Endodermal cell (in vitro differentiated cells): Measurements from ENCODE around the gene TBCD. TPM values are rescaled to one million over a fixed set of nuclear protein-coding genes. Genes with fewer than 3 reads are reported as not detected.
"Not testable (repeated sequence)": the region's sequence is repeated elsewhere in the genome, so short reads cannot be mapped to it uniquely, and the experiment has no call there.

Experiments used
- DNase-seq: peaks from one replicate; pipeline ENCODE4 v3.0.0-alpha.2; 2017
- H3K27ac ChIP-seq: 2 replicates; pipeline ENCODE4 v1.5.1; 2013; ENCODE audit warnings: mild to moderate bottlenecking, low read depth, low read length, moderate library complexity
- H3K27me3 ChIP-seq: 2 replicates; pipeline ENCODE4 v1.6.1; 2013; ENCODE audit warnings: mild to moderate bottlenecking, low read length, moderate library complexity; ENCODE audit not compliant: insufficient read depth, control insufficient read depth, poor library complexity, severe bottlenecking
- H3K36me3 ChIP-seq: 2 replicates; pipeline ENCODE4 v1.7.0; 2013; ENCODE audit warnings: mild to moderate bottlenecking, low read length, moderate library complexity; ENCODE audit not compliant: control insufficient read depth, insufficient read depth
- H3K4me1 ChIP-seq: one replicate; pipeline ENCODE4 v1.7.0; 2013; ENCODE audit warnings: low read length; ENCODE audit not compliant: control insufficient read depth, insufficient read depth
- H3K4me3 ChIP-seq: 2 replicates; pipeline ENCODE4 v1.5.1; 2013; ENCODE audit warnings: mild to moderate bottlenecking, low read length, moderate library complexity
- H3K9ac ChIP-seq: 2 replicates; pipeline ENCODE4 v1.6.1; 2013; ENCODE audit warnings: mild to moderate bottlenecking, low read length, moderate library complexity; ENCODE audit not compliant: poor library complexity, severe bottlenecking; ENCODE audit errors: extremely low read depth
- H3K9me3 ChIP-seq: 2 replicates; pipeline ENCODE4 v1.6.1; 2013; ENCODE audit warnings: mild to moderate bottlenecking, low read length, moderate library complexity; ENCODE audit not compliant: control insufficient read depth
- H3K27ac Mint-ChIP-seq: 2 replicates; pipeline ENCODE4 v1.8.0; 2020; ENCODE audit warnings: mixed read lengths
- H3K27me3 Mint-ChIP-seq: 2 replicates; pipeline ENCODE4 v1.8.0; 2021; ENCODE audit warnings: mild to moderate bottlenecking, mixed read lengths; ENCODE audit not compliant: insufficient read depth
- H3K36me3 Mint-ChIP-seq: 2 replicates; pipeline ENCODE4 v1.8.0; 2020; ENCODE audit warnings: low read depth, mixed read lengths
- H3K4me1 Mint-ChIP-seq: 2 replicates; pipeline ENCODE4 v1.8.0; 2020; ENCODE audit warnings: mixed read lengths
- H3K4me3 Mint-ChIP-seq: 2 replicates; pipeline ENCODE4 v1.8.0; 2020; ENCODE audit warnings: mild to moderate bottlenecking, moderate library complexity, mixed read lengths
- H3K9me3 Mint-ChIP-seq: 2 replicates; pipeline ENCODE4 v1.8.0; 2020; ENCODE audit warnings: mild to moderate bottlenecking, mixed read lengths
- WGBS, 2 experiments: methylation state at CpG; one replicate each; pipeline versions ENCODE4 v1.1.5 to v1.1.7; 2013; ENCODE audit warnings: missing lambda C conversion rate in 2 of 2, mixed read lengths in 1 of 2; ENCODE audit not compliant: insufficient coverage in 1 of 2, insufficient read length in 1 of 2; 5-methylcytosine and 5-hydroxymethylcytosine counted together
- total RNA-seq, 2 donors: library from RNA; stranded (reverse); fragmentation: NEBNext Ultra II Directional in 1 of 2; extraction: Animal tissue kit (Norgen Biotek cat#: 25700) in 1 of 2; gene quantifications; 2 replicates in 1 of 2; 3 replicates in 1 of 2; pipeline ENCODE4 v1.2.1, GENCODE V29; 2021
- TF ChIP-seq, protein P1 (sequence below): fragments of 200-600 bp; sonication (generic); conservative IDR thresholded peaks from 2 replicates; pipeline ENCODE4 v1.5.0; 2021; ENCODE audit warnings: antibody characterized with exemption, mild to moderate bottlenecking

Gene TBCD
- total RNA-seq, 2 donors from 2014 or later, result 107 TPM

- H3K4me1 Mint-ChIP-seq, result peaks cover 5% of the 10 kb centered on the region
- peaks cover 2% of the 10 kb centered on the region for H3K36me3 ChIP-seq
- TF ChIP-seq, protein P1, sequence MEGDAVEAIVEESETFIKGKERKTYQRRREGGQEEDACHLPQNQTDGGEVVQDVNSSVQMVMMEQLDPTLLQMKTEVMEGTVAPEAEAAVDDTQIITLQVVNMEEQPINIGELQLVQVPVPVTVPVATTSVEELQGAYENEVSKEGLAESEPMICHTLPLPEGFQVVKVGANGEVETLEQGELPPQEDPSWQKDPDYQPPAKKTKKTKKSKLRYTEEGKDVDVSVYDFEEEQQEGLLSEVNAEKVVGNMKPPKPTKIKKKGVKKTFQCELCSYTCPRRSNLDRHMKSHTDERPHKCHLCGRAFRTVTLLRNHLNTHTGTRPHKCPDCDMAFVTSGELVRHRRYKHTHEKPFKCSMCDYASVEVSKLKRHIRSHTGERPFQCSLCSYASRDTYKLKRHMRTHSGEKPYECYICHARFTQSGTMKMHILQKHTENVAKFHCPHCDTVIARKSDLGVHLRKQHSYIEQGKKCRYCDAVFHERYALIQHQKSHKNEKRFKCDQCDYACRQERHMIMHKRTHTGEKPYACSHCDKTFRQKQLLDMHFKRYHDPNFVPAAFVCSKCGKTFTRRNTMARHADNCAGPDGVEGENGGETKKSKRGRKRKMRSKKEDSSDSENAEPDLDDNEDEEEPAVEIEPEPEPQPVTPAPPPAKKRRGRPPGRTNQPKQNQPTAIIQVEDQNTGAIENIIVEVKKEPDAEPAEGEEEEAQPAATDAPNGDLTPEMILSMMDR, result peak; percentile 80
- peak overlapping the region; percentile 47 for H3K4me3 Mint-ChIP-seq
- no peaks in the 10 kb centered on the region for H3K9me3 Mint-ChIP-seq
- peak overlapping the region; percentile 57 for H3K4me3 ChIP-seq
- H3K27me3 Mint-ChIP-seq, result no peaks in the 10 kb centered on the region
- no peaks in the 10 kb centered on the region for H3K27me3 ChIP-seq
- H3K36me3 Mint-ChIP-seq, result peaks cover 9% of the 10 kb centered on the region
- H3K9ac ChIP-seq, result peak overlapping the region; percentile 32
- WGBS, 2 experiments, result 12 to 20% methylated on average over 6 to 25 of the region's 25 CpGs
- H3K4me1 ChIP-seq, result no peaks in the 10 kb centered on the region
- H3K27ac Mint-ChIP-seq, result peak overlapping the region; percentile 32
- DNase-seq, result peak; percentile 92
- H3K27ac ChIP-seq, result no peak overlapping the region
- no peaks in the 10 kb centered on the region for H3K9me3 ChIP-seq
Observed at GRCh38 chr17:82963104-82963950, 211.5 kb downstream of the TBCD start.

GRCh38 chr17:82964451-82964850 lies 212.6 kb downstream of the TBCD start:
- H3K36me3 Mint-ChIP-seq, H3K4me1 Mint-ChIP-seq, H3K36me3 ChIP-seq, H3K27me3 Mint-ChIP-seq, H3K27ac Mint-ChIP-seq, H3K4me3 ChIP-seq, H3K4me3 Mint-ChIP-seq, H3K9me3 Mint-ChIP-seq, H3K4me1 ChIP-seq, H3K9me3 ChIP-seq, H3K27me3 ChIP-seq, H3K27ac ChIP-seq, H3K9ac ChIP-seq: not testable (repeated sequence)
- DNase-seq, result peak; percentile 13
- WGBS, 2 experiments, result 96% methylated on average over 20 to 32 of the region's 32 CpGs

- H3K4me3 Mint-ChIP-seq, result no peak overlapping the region
- H3K27me3 Mint-ChIP-seq, result no peaks in the 10 kb centered on the region
- no peak overlapping the region for H3K27ac Mint-ChIP-seq
- DNase-seq, result peak; percentile 36
- Histone ChIP-seq H3K4me1 (no peaks in the 10 kb centered on the region), H3K27ac (no peak overlapping the region), H3K9me3 (no peaks in the 10 kb centered on the region), H3K4me3 (no peak overlapping the region), H3K36me3 (no peaks in the 10 kb centered on the region), H3K9ac (no peak overlapping the region), H3K27me3 (no peaks in the 10 kb centered on the region)
- H3K4me1 Mint-ChIP-seq, result peaks cover 5% of the 10 kb centered on the region
- no peaks in the 10 kb centered on the region for H3K36me3 Mint-ChIP-seq
- no peaks in the 10 kb centered on the region for H3K9me3 Mint-ChIP-seq
- TF ChIP-seq, protein P1, result no peak
- WGBS, 2 experiments, result 87 to 93% methylated on average over 3 to 25 of the region's 25 CpGs
Observed at GRCh38 chr17:82964851-82965341, 213.0 kb downstream of the TBCD start.
